ENCODE data around the gene RUNDC1. TPM values are rescaled to one million over a fixed set of nuclear protein-coding genes. Genes with fewer than 3 reads are reported as not detected.

The RUNDC1 gene
- total and polyA plus RNA-seq, 2 of the 8 experiments (the other 6 are each of a cell fraction or from before 2014, with no cell fraction given) = 7.9 to 11.9 TPM

DNA sequence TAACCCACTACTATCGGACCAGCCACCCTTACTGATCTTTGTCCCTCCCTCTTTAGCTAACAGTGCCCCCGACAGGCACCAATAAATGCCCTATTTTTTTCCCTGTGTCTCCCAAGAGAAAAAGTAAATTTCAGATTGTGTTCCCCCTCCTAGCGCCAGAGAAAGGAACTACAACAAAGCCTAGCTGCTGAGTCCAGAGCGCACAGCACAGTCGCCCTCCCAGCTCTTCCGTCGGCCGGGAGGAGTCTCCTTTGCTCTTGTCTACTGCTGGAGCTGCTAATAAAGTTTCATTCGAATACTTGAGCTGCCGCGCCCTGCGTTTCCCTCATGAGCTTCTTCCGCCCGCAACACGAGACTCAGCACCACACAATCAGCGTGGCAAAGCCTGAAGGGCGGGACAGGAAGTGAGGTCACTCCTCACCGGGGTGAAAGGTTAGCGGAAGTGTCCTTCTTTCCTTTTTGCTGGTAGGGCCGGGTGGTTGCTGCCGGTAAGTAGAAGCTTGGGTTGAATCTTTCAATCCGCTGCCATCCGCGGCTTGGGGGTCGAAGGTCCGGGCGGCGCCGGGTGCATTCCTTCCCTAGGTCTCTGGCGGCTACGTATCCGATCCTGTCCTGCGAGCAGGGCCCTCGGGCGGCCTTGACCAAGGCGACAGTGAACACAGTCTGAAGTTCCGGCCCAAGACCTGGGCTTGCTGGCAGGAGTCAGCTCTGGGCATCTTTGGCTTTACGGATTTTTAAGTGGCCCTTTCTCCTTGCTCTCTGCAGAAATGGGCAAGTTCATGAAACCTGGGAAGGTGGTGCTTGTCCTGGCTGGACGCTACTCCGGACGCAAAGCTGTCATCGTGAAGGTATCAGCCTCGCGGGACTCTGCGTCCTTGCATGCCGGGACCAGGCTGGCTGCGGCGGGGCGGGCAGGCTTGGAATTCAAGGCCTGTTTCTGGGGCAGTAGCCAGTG, 17.9 kb downstream of the RUNDC1 start, which contains the start of gene RPL27 (continued):
- TF ChIP-seq, protein P1, sequence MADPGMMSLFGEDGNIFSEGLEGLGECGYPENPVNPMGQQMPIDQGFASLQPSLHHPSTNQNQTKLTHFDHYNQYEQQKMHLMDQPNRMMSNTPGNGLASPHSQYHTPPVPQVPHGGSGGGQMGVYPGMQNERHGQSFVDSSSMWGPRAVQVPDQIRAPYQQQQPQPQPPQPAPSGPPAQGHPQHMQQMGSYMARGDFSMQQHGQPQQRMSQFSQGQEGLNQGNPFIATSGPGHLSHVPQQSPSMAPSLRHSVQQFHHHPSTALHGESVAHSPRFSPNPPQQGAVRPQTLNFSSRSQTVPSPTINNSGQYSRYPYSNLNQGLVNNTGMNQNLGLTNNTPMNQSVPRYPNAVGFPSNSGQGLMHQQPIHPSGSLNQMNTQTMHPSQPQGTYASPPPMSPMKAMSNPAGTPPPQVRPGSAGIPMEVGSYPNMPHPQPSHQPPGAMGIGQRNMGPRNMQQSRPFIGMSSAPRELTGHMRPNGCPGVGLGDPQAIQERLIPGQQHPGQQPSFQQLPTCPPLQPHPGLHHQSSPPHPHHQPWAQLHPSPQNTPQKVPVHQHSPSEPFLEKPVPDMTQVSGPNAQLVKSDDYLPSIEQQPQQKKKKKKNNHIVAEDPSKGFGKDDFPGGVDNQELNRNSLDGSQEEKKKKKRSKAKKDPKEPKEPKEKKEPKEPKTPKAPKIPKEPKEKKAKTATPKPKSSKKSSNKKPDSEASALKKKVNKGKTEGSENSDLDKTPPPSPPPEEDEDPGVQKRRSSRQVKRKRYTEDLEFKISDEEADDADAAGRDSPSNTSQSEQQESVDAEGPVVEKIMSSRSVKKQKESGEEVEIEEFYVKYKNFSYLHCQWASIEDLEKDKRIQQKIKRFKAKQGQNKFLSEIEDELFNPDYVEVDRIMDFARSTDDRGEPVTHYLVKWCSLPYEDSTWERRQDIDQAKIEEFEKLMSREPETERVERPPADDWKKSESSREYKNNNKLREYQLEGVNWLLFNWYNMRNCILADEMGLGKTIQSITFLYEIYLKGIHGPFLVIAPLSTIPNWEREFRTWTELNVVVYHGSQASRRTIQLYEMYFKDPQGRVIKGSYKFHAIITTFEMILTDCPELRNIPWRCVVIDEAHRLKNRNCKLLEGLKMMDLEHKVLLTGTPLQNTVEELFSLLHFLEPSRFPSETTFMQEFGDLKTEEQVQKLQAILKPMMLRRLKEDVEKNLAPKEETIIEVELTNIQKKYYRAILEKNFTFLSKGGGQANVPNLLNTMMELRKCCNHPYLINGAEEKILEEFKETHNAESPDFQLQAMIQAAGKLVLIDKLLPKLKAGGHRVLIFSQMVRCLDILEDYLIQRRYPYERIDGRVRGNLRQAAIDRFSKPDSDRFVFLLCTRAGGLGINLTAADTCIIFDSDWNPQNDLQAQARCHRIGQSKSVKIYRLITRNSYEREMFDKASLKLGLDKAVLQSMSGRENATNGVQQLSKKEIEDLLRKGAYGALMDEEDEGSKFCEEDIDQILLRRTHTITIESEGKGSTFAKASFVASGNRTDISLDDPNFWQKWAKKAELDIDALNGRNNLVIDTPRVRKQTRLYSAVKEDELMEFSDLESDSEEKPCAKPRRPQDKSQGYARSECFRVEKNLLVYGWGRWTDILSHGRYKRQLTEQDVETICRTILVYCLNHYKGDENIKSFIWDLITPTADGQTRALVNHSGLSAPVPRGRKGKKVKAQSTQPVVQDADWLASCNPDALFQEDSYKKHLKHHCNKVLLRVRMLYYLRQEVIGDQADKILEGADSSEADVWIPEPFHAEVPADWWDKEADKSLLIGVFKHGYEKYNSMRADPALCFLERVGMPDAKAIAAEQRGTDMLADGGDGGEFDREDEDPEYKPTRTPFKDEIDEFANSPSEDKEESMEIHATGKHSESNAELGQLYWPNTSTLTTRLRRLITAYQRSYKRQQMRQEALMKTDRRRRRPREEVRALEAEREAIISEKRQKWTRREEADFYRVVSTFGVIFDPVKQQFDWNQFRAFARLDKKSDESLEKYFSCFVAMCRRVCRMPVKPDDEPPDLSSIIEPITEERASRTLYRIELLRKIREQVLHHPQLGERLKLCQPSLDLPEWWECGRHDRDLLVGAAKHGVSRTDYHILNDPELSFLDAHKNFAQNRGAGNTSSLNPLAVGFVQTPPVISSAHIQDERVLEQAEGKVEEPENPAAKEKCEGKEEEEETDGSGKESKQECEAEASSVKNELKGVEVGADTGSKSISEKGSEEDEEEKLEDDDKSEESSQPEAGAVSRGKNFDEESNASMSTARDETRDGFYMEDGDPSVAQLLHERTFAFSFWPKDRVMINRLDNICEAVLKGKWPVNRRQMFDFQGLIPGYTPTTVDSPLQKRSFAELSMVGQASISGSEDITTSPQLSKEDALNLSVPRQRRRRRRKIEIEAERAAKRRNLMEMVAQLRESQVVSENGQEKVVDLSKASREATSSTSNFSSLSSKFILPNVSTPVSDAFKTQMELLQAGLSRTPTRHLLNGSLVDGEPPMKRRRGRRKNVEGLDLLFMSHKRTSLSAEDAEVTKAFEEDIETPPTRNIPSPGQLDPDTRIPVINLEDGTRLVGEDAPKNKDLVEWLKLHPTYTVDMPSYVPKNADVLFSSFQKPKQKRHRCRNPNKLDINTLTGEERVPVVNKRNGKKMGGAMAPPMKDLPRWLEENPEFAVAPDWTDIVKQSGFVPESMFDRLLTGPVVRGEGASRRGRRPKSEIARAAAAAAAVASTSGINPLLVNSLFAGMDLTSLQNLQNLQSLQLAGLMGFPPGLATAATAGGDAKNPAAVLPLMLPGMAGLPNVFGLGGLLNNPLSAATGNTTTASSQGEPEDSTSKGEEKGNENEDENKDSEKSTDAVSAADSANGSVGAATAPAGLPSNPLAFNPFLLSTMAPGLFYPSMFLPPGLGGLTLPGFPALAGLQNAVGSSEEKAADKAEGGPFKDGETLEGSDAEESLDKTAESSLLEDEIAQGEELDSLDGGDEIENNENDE (IDR thresholded peaks at IDR 0.05; ENCODE audit: insufficient replicate concordance, low read length) = peak; percentile 69
- TF ChIP-seq CHD2 (IDR thresholded peaks at IDR 0.05; ENCODE audit: low read length) = peak; percentile 78
- no peak for TF ChIP-seq HDAC6 (IDR thresholded peaks at IDR 0.05; ENCODE audit: low read depth, low read length)
- TF ChIP-seq, protein P2, sequence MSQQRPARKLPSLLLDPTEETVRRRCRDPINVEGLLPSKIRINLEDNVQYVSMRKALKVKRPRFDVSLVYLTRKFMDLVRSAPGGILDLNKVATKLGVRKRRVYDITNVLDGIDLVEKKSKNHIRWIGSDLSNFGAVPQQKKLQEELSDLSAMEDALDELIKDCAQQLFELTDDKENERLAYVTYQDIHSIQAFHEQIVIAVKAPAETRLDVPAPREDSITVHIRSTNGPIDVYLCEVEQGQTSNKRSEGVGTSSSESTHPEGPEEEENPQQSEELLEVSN (IDR thresholded peaks at IDR 0.05) = peak; percentile 72
- TF ChIP-seq, protein P3, sequence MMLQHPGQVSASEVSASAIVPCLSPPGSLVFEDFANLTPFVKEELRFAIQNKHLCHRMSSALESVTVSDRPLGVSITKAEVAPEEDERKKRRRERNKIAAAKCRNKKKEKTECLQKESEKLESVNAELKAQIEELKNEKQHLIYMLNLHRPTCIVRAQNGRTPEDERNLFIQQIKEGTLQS (IDR thresholded peaks at IDR 0.05; ENCODE audit: insufficient read depth, low read depth, low read length) = no peak
- TF ChIP-seq RAD21 (IDR thresholded peaks at IDR 0.05 in 1 of 2, conservative IDR thresholded peaks at IDR 0.05 in 1 of 2; ENCODE audit: low read depth in 2 of 2, low read length in 2 of 2) = peak; percentile 55 to 62
- TF ChIP-seq YY1 (IDR thresholded peaks at IDR 0.05; ENCODE audit: low read depth, low read length) = no peak
